Activated CD4-positive, alpha-beta T cell treated with anti-CD3 and anti-CD28 coated beads for 36 hours (primary cell): ENCODE measurements around the gene MYO15B. TPM values are rescaled to one million over a fixed set of nuclear protein-coding genes. Genes with fewer than 3 reads are reported as not detected.

ENCODE experiments used
- ATAC-seq: fragments of 200-7000 bp; cut with Tn5 transposase; one replicate; pipeline ENCODE4 v1.10.0; 2021; ENCODE audit warnings: mild to moderate bottlenecking, moderate library complexity
- CTCF ChIA-PET: fragments of 350-600 bp; sonication (Branson Sonifier 250); formaldehyde crosslinking; loops from one replicate; lab custom pipeline; 2021; ENCODE audit warnings: antibody characterized with exemption; lab: Charles Lee
- POLR2A ChIA-PET: fragments of 350-600 bp; sonication (Branson Sonifier 250); formaldehyde crosslinking; loops from one replicate; lab custom pipeline; 2021; ENCODE audit warnings: antibody characterized with exemption, inconsistent platforms; lab: Charles Lee
- DNase-seq: peaks from one replicate; pipeline ENCODE4 v3.0.0-alpha.2; 2020
- H3K27ac Mint-ChIP-seq: one replicate; pipeline ENCODE4 v1.8.0; 2021; ENCODE audit warnings: mixed read lengths
- H3K27me3 Mint-ChIP-seq: one replicate; pipeline ENCODE4 v1.8.0; 2021; ENCODE audit warnings: mixed read lengths
- H3K36me3 Mint-ChIP-seq: one replicate; pipeline ENCODE4 v1.8.0; 2021; ENCODE audit warnings: low read depth, mixed read lengths
- H3K4me1 Mint-ChIP-seq: one replicate; pipeline ENCODE4 v1.8.0; 2021; ENCODE audit warnings: mixed read lengths
- H3K4me3 Mint-ChIP-seq: one replicate; pipeline ENCODE4 v1.8.0; 2021; ENCODE audit warnings: mild to moderate bottlenecking, moderate library complexity, mixed read lengths
- H3K9me3 Mint-ChIP-seq: one replicate; pipeline ENCODE4 v1.8.0; 2021; ENCODE audit warnings: low read depth, mixed read lengths
- intact Hi-C, 2 experiments: fragments of 100-400 bp; cut with DNase I in 1 of 2; cut with micrococcal nuclease in 1 of 2; formaldehyde crosslinking; loops; one replicate each; pipeline versions ENCODE4 v1.14.2 to v1.15.1; 2022 to 2024; cut with DNase I, micrococcal nuclease
- total RNA-seq, 2 experiments: library from RNA; stranded (reverse); gene quantifications; one replicate each; pipeline ENCODE4 v1.2.3, GENCODE V29; 2021

MYO15B gene
- total RNA-seq, 2 experiments from 2014 or later, result 20.8 to 22.4 TPM

- Mint-ChIP-seq H3K4me3 (no peak overlapping the region), H3K9me3 (no peaks in the 10 kb centered on the region), H3K4me1 (peaks cover 5% of the 10 kb centered on the region), H3K27ac (no peak overlapping the region), H3K36me3 (no peaks in the 10 kb centered on the region), H3K27me3 (no peaks in the 10 kb centered on the region)
- DNase-seq (no peak), ATAC-seq (no peak)
- ChIA-PET POLR2A (no interaction called here), CTCF (interaction anchor here (2.6 to 10.5 kb wide), 2 partner anchors 11 to 117 kb away, joined by 11 to 242 read pairs; no protein-coding TSS in a partner anchor)
- intact Hi-C loops, result no loop called here
Measured at GRCh38 chr17:75630071-75630917, 42.7 kb downstream of the MYO15B start.

DNA sequence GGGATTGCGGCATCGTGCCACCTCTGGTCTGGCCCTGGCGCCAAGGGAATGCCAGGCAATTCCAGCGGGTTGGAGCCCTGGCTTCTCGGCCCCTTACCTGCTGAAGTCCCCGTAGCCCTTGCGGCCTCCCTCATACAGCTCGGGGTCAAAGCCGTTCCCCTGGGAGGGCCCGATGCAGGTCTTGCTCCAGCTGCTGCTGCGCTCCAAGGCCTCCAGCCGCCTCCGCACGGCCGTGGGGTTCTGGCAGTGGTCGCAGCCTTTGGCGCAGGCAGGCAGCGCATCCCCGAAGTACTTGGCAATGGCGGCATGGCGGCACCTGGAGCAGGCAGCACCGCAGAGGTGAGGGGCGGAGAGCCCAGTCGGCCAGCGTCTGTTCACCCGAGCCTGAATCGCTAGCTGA is 43.8 kb downstream of the MYO15B start:
- POLR2A ChIA-PET, result no interaction called here
- Mint-ChIP-seq H3K9me3 (no peaks in the 10 kb centered on the region), H3K4me1 (peaks cover 5% of the 10 kb centered on the region), H3K36me3 (no peaks in the 10 kb centered on the region), H3K4me3 (no peak overlapping the region), H3K27ac (no peak overlapping the region), H3K27me3 (no peaks in the 10 kb centered on the region)
- ATAC-seq, result no peak
- DNase-seq, result no peak
- CTCF ChIA-PET, result interaction anchor here (2.6 to 10.5 kb wide), 4 partner anchors 10 to 116 kb away, joined by 11 to 242 read pairs (median 29); a partner anchor contains a TSS
- intact Hi-C loops, result no loop called here

GRCh38 chr17:75632428-75632827 is 44.8 kb downstream of the MYO15B start:
- DNase-seq (no peak), ATAC-seq (no peak)
- Mint-ChIP-seq H3K27me3 (no peaks in the 10 kb centered on the region), H3K4me1 (peaks cover 5% of the 10 kb centered on the region), H3K36me3 (no peaks in the 10 kb centered on the region), H3K4me3 (no peak overlapping the region), H3K9me3 (no peaks in the 10 kb centered on the region), H3K27ac (no peak overlapping the region)
- intact Hi-C loops, result no loop called here
- CTCF ChIA-PET, result interaction anchor here (0.5 to 10.5 kb wide), 41 partner anchors 9 to 382 kb away, joined by 3 to 242 read pairs (median 5); partner anchors contain the start of genes RECQL5 and SAP30BP
- POLR2A ChIA-PET, result interaction anchor here (0.8 to 1.3 kb wide), 3 partner anchors 46 to 115 kb away, joined by 3 to 7 read pairs (median 6); no protein-coding TSS in a partner anchor

DNA sequence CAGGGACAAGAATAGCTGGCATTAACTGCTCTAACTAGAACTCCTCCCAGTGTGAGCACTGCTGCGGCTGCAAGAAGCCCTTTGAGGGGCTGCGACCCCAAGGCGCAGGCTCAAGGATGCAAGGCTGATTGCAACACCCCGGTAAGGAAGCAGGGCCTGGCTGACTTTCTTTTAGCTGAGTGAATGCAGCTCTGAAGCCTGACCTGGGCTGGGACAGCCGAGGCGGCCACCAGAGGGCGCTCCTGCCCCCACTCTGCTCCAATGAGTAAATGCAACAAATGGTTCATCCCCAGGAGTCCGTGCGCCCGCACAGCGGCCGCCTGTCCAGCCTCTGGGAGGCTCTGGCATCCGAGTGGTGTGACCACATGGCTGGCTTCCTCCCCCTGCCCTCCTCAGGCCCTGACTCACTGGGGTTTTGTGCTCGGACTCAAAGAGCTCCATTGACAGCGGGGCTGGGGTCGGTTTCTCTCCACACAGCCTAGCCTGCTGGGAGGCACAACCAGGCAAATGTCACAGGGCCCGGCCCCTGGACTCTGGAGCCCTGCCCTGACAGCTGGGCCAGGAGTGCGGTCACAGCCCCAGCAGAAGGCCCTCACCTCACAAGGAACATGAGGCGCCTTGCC is 45.4 kb downstream of the MYO15B start, which contains the start of gene SMIM5:
Gene SMIM5 (plus strand): TSS at position 572 of the 623 bp plus-strand sequence. CDS start 6,768 bp downstream, outside the sequence.
- DNase-seq (peak; percentile 92), ATAC-seq (peak; percentile 93)
- POLR2A ChIA-PET, result interaction anchor here (0.8 to 1.3 kb wide), 3 partner anchors 46 to 115 kb away, joined by 3 to 7 read pairs (median 6); no protein-coding TSS in a partner anchor
- H3K4me1 Mint-ChIP-seq, result peaks cover 5% of the 10 kb centered on the region
- H3K9me3 Mint-ChIP-seq, result no peaks in the 10 kb centered on the region
- no peaks in the 10 kb centered on the region for H3K27me3 Mint-ChIP-seq
- H3K4me3 Mint-ChIP-seq, result no peak within 1 kb of the TSS
- intact Hi-C loops, result loop anchor here (1.0 kb wide), 2 partner anchors 117 to 207 kb away; no protein-coding TSS in a partner anchor
- no peaks in the 10 kb centered on the region for H3K36me3 Mint-ChIP-seq
- CTCF ChIA-PET, result interaction anchor here (0.5 to 10.5 kb wide), 47 partner anchors 9 to 573 kb away, joined by 3 to 242 read pairs (median 4); partner anchors contain the start of genes RECQL5 and SAP30BP
- H3K27ac Mint-ChIP-seq, result no peak within 1 kb of the TSS

- ATAC-seq, result peak; percentile 48
- POLR2A ChIA-PET, result interaction anchor here (0.8 to 1.3 kb wide), 2 partner anchors 90 to 114 kb away, joined by 3 to 7 read pairs; no protein-coding TSS in a partner anchor
- CTCF ChIA-PET, result interaction anchor here (0.6 to 10.5 kb wide), 37 partner anchors 8 to 573 kb away, joined by 3 to 242 read pairs (median 4); a partner anchor contains a TSS
Measured at GRCh38 chr17:75633486-75634375, 46.1 kb downstream of the MYO15B start.

GRCh38 chr17:75634376-75634740 is 46.8 kb downstream of the MYO15B start:
- H3K9me3 Mint-ChIP-seq, result no peaks in the 10 kb centered on the region
- CTCF ChIA-PET, result interaction anchor here (0.6 to 10.5 kb wide), 15 partner anchors 11 to 521 kb away, joined by 3 to 242 read pairs (median 9); a partner anchor contains a TSS
- intact Hi-C loops, result no loop called here
- no peak overlapping the region for H3K4me3 Mint-ChIP-seq
- no peaks in the 10 kb centered on the region for H3K27me3 Mint-ChIP-seq
- peaks cover 5% of the 10 kb centered on the region for H3K4me1 Mint-ChIP-seq
- POLR2A ChIA-PET, result no interaction called here
- ATAC-seq, result no peak
- no peak overlapping the region for H3K27ac Mint-ChIP-seq
- no peak for DNase-seq
- H3K36me3 Mint-ChIP-seq, result no peaks in the 10 kb centered on the region

More at GRCh38 chr17:75633486-75634375, 46.1 kb downstream of the MYO15B start:
- Mint-ChIP-seq H3K4me1 (peaks cover 5% of the 10 kb centered on the region), H3K27me3 (no peaks in the 10 kb centered on the region), H3K9me3 (no peaks in the 10 kb centered on the region), H3K36me3 (no peaks in the 10 kb centered on the region), H3K27ac (no peak overlapping the region), H3K4me3 (no peak overlapping the region)
- intact Hi-C loops, result loop anchor here (1.0 kb wide), 2 partner anchors 117 to 207 kb away; no protein-coding TSS in a partner anchor
- peak; percentile 76 for DNase-seq

DNA sequence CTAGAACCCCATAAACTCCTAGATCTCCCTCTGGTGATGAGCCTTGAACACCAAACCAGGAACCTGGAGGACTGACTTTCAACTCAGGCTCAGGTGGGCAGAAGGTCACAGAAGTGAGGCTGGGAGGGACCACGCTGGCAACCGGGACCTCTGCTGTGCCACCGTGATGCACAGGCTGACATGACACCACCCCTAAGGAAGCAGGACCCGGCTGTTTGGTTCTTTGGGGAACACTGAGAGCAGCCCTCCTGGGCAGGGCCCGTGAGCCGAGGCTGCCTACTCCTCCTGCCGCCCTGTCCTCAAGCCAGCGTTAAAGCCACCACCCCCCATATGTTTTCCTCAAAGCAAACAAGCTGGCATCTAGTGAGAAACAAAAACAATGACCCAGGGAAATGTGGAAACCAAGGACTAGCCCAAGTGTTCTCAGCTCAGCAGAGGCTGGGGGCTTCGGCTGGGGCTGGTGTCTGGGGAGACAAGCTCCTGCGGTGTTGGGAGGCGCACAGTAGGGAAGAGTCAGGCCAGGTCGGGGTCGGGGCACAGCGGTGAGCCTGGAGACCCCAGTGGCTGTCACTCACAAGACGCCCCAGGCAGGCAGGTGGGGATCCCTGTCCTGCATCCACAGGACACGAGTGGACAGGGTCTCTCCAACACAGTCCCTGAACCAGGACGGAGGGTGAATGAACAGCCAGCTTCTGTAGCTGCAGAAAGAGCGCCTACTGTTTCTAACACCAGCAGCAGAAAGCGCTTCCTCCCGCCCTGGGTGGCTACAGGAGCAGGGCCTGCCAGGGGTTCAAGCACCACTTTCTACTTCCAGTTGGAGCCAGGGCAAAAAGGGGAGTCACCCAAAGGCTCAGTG is 47.4 kb downstream of the MYO15B start:
- ATAC-seq, result no peak
- Mint-ChIP-seq H3K4me1 (peaks cover 5% of the 10 kb centered on the region), H3K9me3 (no peaks in the 10 kb centered on the region), H3K27me3 (no peaks in the 10 kb centered on the region), H3K36me3 (no peaks in the 10 kb centered on the region), H3K4me3 (no peak overlapping the region), H3K27ac (no peak overlapping the region)
- POLR2A ChIA-PET, result no interaction called here
- no peak for DNase-seq
- CTCF ChIA-PET, result interaction anchor here (0.8 to 10.5 kb wide), 6 partner anchors 11 to 362 kb away, joined by 3 to 242 read pairs (median 18); a partner anchor contains a TSS
- intact Hi-C loops, result no loop called here

DNA sequence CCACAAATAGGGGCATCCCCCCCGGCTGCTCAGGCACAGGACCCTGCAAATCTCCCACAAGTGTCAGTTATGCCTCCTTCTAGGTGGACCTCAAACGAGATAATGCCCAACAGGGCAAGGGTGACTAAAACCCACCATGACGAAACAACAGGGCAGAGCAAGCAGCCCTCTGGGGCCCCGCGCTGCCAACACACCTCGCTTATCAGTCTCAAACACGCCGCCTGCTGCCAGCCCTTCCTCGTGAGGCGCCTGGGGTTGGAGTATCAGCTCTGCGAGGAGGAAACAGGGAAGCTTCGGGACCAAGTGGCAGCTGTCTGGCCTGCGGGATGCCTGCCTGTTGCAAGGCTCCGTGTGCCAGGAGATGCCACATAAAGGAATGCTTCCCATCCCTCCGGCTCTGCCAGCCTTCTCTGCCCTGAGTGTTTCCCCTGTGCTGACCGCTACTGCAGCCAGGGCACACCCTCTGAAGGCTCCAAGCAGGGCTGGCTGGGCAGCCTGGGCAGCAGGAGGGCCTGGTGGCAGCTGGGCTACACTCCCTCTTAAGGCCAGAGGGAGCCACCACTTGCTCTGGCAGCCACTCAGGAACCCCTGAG is 48.1 kb downstream of the MYO15B start:
- intact Hi-C loops, result no loop called here
- Mint-ChIP-seq H3K27me3 (no peaks in the 10 kb centered on the region), H3K4me1 (peaks cover 5% of the 10 kb centered on the region), H3K36me3 (no peaks in the 10 kb centered on the region), H3K9me3 (no peaks in the 10 kb centered on the region), H3K27ac (no peak overlapping the region), H3K4me3 (no peak overlapping the region)
- ATAC-seq (no peak), DNase-seq (no peak)
- ChIA-PET CTCF (interaction anchor here (10.5 kb wide), 1 partner anchor 112 kb away, joined by 242 read pairs; no protein-coding TSS in a partner anchor), POLR2A (no interaction called here)

- ChIA-PET POLR2A (no interaction called here), CTCF (interaction anchor here (0.7 to 10.5 kb wide), 5 partner anchors 9 to 111 kb away, joined by 3 to 242 read pairs (median 4); a partner anchor contains a TSS)
- no peak overlapping the region for H3K4me3 Mint-ChIP-seq
- H3K4me1 Mint-ChIP-seq, result peaks cover 5% of the 10 kb centered on the region
- intact Hi-C loops, result no loop called here
- ATAC-seq (no peak), DNase-seq (no peak)
- no peaks in the 10 kb centered on the region for H3K27me3 Mint-ChIP-seq
- H3K27ac Mint-ChIP-seq, result no peak overlapping the region
- no peaks in the 10 kb centered on the region for H3K36me3 Mint-ChIP-seq
- no peaks in the 10 kb centered on the region for H3K9me3 Mint-ChIP-seq
Measured at GRCh38 chr17:75636381-75637142, 49.0 kb downstream of the MYO15B start.
